Coronary artery (tissue), 2 donors: Measurements from ENCODE around the gene TMEM273.

Source experiments
- DNase-seq: peaks from one replicate; pipeline ENCODE4 v3.0.0-alpha.2; 2017; ENCODE audit warnings: low spot score
- H3K27ac ChIP-seq, 2 donors: fragments of 200-600 bp; sonication (generic); one replicate each; pipeline ENCODE4 v1.5.1; 2016 to 2019
- H3K4me3 ChIP-seq: fragments of 200-600 bp; sonication (generic); 2 replicates; pipeline ENCODE4 v1.5.1; 2016; ENCODE audit warnings: mild to moderate bottlenecking, moderate library complexity
- CTCF ChIP-seq: fragments of 200-600 bp; sonication (generic); IDR thresholded peaks from one replicate; pipeline ENCODE4 v1.5.1; 2019; ENCODE audit warnings: antibody characterized with exemption

Gene TMEM273

GRCh38 chr10:49158915-49159314 lies 29.3 kb downstream of the TMEM273 start:
- Histone ChIP-seq H3K27ac (no peak overlapping the region), H3K4me3 (no peak overlapping the region)
- no peak for DNase-seq
- TF ChIP-seq CTCF, result no peak

GRCh38 chr10:49158404-49158803 lies 29.8 kb downstream of the TMEM273 start:
- H3K27ac ChIP-seq, result no peak overlapping the region
- no peak for TF ChIP-seq CTCF
- DNase-seq, result no peak
- H3K4me3 ChIP-seq, result no peak overlapping the region

- TF ChIP-seq CTCF, result no peak
- DNase-seq, result no peak
- no peak overlapping the region for H3K4me3 ChIP-seq
- H3K27ac ChIP-seq, result no peak overlapping the region
Observed at GRCh38 chr10:49157229-49157628, 31.0 kb downstream of the TMEM273 start.

GRCh38 chr10:49154641-49155040 lies 33.5 kb downstream of the TMEM273 start:
- no peak for DNase-seq
- no peak for TF ChIP-seq CTCF
- Histone ChIP-seq H3K4me3 (no peak overlapping the region), H3K27ac (no peak overlapping the region)

- H3K4me3 ChIP-seq, result no peak overlapping the region
- DNase-seq, result no peak
- no peak overlapping the region for H3K27ac ChIP-seq
- TF ChIP-seq CTCF, result no peak
Observed at GRCh38 chr10:49153971-49154370, 34.2 kb downstream of the TMEM273 start.

GRCh38 chr10:49153115-49153514 lies 35.1 kb downstream of the TMEM273 start:
- H3K27ac ChIP-seq, result no peak overlapping the region
- no peak for DNase-seq
- TF ChIP-seq CTCF, result no peak
- H3K4me3 ChIP-seq, result no peak overlapping the region

GRCh38 chr10:49152663-49153062 lies 35.5 kb downstream of the TMEM273 start:
- TF ChIP-seq CTCF, result no peak
- DNase-seq, result no peak
- H3K27ac ChIP-seq, result no peak overlapping the region
- no peak overlapping the region for H3K4me3 ChIP-seq
